ENCODE results near the gene LRRC36.

LRRC36 gene

GRCh38 chr16:67415872-67416793, 89.5 kb downstream of the LRRC36 start, which contains the start of gene ZDHHC1:
TSS of gene ZDHHC1 (minus strand) at chr16:67416477. CDS start at chr16:67407775, 8,702 bp downstream.
- H4K91ac ChIP-seq (ENCODE audit: low read depth, low read length): peak within 1 kb of the TSS; percentile 94
- H4K12ac ChIP-seq (ENCODE audit: low read depth, low read length): peak within 1 kb of the TSS; percentile 95
- H3K27me3 ChIP-seq (ENCODE audit: insufficient read depth, low read length): no peaks in the 10 kb centered on the region
- H2BK5ac ChIP-seq (ENCODE audit: low read depth, low read length, poor library complexity): peak within 1 kb of the TSS; percentile 54
- peaks cover 4% of the 10 kb centered on the region for H3K79me2 ChIP-seq (ENCODE audit: control insufficient read depth, insufficient read depth, low read length, poor library complexity)
- peak in 1 of 2 donors; percentile 39 for DNase-seq
- no peak within 1 kb of the TSS for H2AK5ac ChIP-seq (ENCODE audit: low read length)
- H3K4ac ChIP-seq (ENCODE audit: low read depth, low read length): peak within 1 kb of the TSS; percentile 47
- H3K9ac ChIP-seq (ENCODE audit: low read length): peak within 1 kb of the TSS; percentile 64
- peak within 1 kb of the TSS; percentile 98 for H4K8ac ChIP-seq (ENCODE audit: low read depth, low read length)
- H2BK120ac ChIP-seq (ENCODE audit: insufficient read depth, low read length, poor library complexity): peak within 1 kb of the TSS; percentile 97
- WGBS (ENCODE audit: extremely low coverage, insufficient coverage, insufficient read length): no CpG with 5 or more reads among the region's 73 CpGs
- peak within 1 kb of the TSS; percentile 95 for H3K14ac ChIP-seq (ENCODE audit: low read length)
- H3K4me2 ChIP-seq (ENCODE audit: low read length): peak within 1 kb of the TSS; percentile 71
- peaks cover 12% of the 10 kb centered on the region for H3K79me1 ChIP-seq (ENCODE audit: low read length)
- H3K23ac ChIP-seq (ENCODE audit: low read length): no peak within 1 kb of the TSS
- peak within 1 kb of the TSS; percentile 93 for H2BK12ac ChIP-seq (ENCODE audit: low read length)
- H2AFZ ChIP-seq (ENCODE audit: insufficient read depth, low read length, poor library complexity): peak within 1 kb of the TSS; percentile 100
- H3K18ac ChIP-seq (ENCODE audit: low read length): peak within 1 kb of the TSS; percentile 94
- no peaks in the 10 kb centered on the region for H3K36me3 ChIP-seq (ENCODE audit: control insufficient read depth in 1 of 2, insufficient read depth in 2 of 2, low read length in 2 of 2)
- H3K4me1 ChIP-seq (ENCODE audit: control insufficient read depth in 1 of 2, insufficient read depth in 2 of 2, low read length in 2 of 2): peaks cover 10 to 12% of the 10 kb centered on the region in 2 experiments
- no peaks in the 10 kb centered on the region for H3K9me3 ChIP-seq (ENCODE audit: insufficient read depth, low read depth, low read length)
- peak within 1 kb of the TSS; percentile 69 for H3K4me3 ChIP-seq (ENCODE audit: low read depth, low read length)
- peak within 1 kb of the TSS; percentile 10 for H3K27ac ChIP-seq (ENCODE audit: low read depth, low read length)

GRCh38 chr16:67417333-67418061, 90.9 kb downstream of the LRRC36 start:
- Histone ChIP-seq H3K4me1 (ENCODE audit: control insufficient read depth in 1 of 2, insufficient read depth in 2 of 2, low read length in 2 of 2) (peaks cover 10 to 12% of the 10 kb centered on the region in 2 experiments), H3K4me3 (ENCODE audit: low read depth, low read length) (no peak overlapping the region), H2BK12ac (ENCODE audit: low read length) (no peak overlapping the region), H3K9ac (ENCODE audit: low read length) (no peak overlapping the region), H3K18ac (ENCODE audit: low read length) (no peak overlapping the region), H2BK5ac (ENCODE audit: low read depth, low read length, poor library complexity) (no peak overlapping the region), H3K4me2 (ENCODE audit: low read length) (no peak overlapping the region), H3K27ac (ENCODE audit: low read depth, low read length) (peak overlapping the region; percentile 10), H3K79me1 (ENCODE audit: low read length) (peaks cover 15% of the 10 kb centered on the region), H3K79me2 (ENCODE audit: control insufficient read depth, insufficient read depth, low read length, poor library complexity) (peaks cover 4% of the 10 kb centered on the region), H3K27me3 (ENCODE audit: insufficient read depth, low read length) (no peaks in the 10 kb centered on the region), H2AK5ac (ENCODE audit: low read length) (no peak overlapping the region), H3K23ac (ENCODE audit: low read length) (no peak overlapping the region), H4K8ac (ENCODE audit: low read depth, low read length) (peak overlapping the region; percentile 12), H3K36me3 (ENCODE audit: control insufficient read depth in 1 of 2, insufficient read depth in 2 of 2, low read length in 2 of 2) (no peaks in the 10 kb centered on the region), H4K12ac (ENCODE audit: low read depth, low read length) (no peak overlapping the region), H3K14ac (ENCODE audit: low read length) (no peak overlapping the region), H2AFZ (ENCODE audit: insufficient read depth, low read length, poor library complexity) (no peak overlapping the region), H3K9me3 (ENCODE audit: insufficient read depth, low read depth, low read length) (no peaks in the 10 kb centered on the region), H2BK120ac (ENCODE audit: insufficient read depth, low read length, poor library complexity) (peak overlapping the region; percentile 36), H3K4ac (ENCODE audit: low read depth, low read length) (no peak overlapping the region), H4K91ac (ENCODE audit: low read depth, low read length) (no peak overlapping the region)
- peak; percentile 63 to 94 for DNase-seq
- no CpG with 5 or more reads among the region's 2 CpGs for WGBS (ENCODE audit: extremely low coverage, insufficient coverage, insufficient read length)

- Histone ChIP-seq H3K4me3 (ENCODE audit: low read depth, low read length) (no peak overlapping the region), H2AFZ (ENCODE audit: insufficient read depth, low read length, poor library complexity) (no peak overlapping the region), H3K27me3 (ENCODE audit: insufficient read depth, low read length) (no peaks in the 10 kb centered on the region), H3K4me1 (ENCODE audit: control insufficient read depth in 1 of 2, insufficient read depth in 2 of 2, low read length in 2 of 2) (peaks cover 10 to 13% of the 10 kb centered on the region in 2 experiments), H2BK120ac (ENCODE audit: insufficient read depth, low read length, poor library complexity) (no peak overlapping the region), H3K4me2 (ENCODE audit: low read length) (no peak overlapping the region), H3K14ac (ENCODE audit: low read length) (no peak overlapping the region), H4K91ac (ENCODE audit: low read depth, low read length) (peak overlapping the region; percentile 6), H4K12ac (ENCODE audit: low read depth, low read length) (no peak overlapping the region), H3K9me3 (ENCODE audit: insufficient read depth, low read depth, low read length) (no peaks in the 10 kb centered on the region), H3K79me1 (ENCODE audit: low read length) (peaks cover 15% of the 10 kb centered on the region), H3K27ac (ENCODE audit: low read depth, low read length) (no peak overlapping the region), H3K23ac (ENCODE audit: low read length) (no peak overlapping the region), H2BK12ac (ENCODE audit: low read length) (no peak overlapping the region), H3K9ac (ENCODE audit: low read length) (no peak overlapping the region), H4K8ac (ENCODE audit: low read depth, low read length) (no peak overlapping the region), H3K36me3 (ENCODE audit: control insufficient read depth in 1 of 2, insufficient read depth in 2 of 2, low read length in 2 of 2) (no peaks in the 10 kb centered on the region), H2BK5ac (ENCODE audit: low read depth, low read length, poor library complexity) (no peak overlapping the region), H3K4ac (ENCODE audit: low read depth, low read length) (no peak overlapping the region), H2AK5ac (ENCODE audit: low read length) (no peak overlapping the region), H3K79me2 (ENCODE audit: control insufficient read depth, insufficient read depth, low read length, poor library complexity) (peaks cover 4% of the 10 kb centered on the region), H3K18ac (ENCODE audit: low read length) (no peak overlapping the region)
- DNase-seq: peak; percentile 24 to 86
- no CpG with 5 or more reads among the region's 3 CpGs for WGBS (ENCODE audit: extremely low coverage, insufficient coverage, insufficient read length)
Measured at GRCh38 chr16:67419502-67419901, 92.9 kb downstream of the LRRC36 start.

- no peak for DNase-seq
- H3K18ac ChIP-seq (ENCODE audit: low read length): no peak overlapping the region
- H3K4ac ChIP-seq (ENCODE audit: low read depth, low read length): no peak overlapping the region
- H3K27ac ChIP-seq (ENCODE audit: low read depth, low read length): no peak overlapping the region
- H4K8ac ChIP-seq (ENCODE audit: low read depth, low read length): no peak overlapping the region
- no peak overlapping the region for H4K12ac ChIP-seq (ENCODE audit: low read depth, low read length)
- H3K14ac ChIP-seq (ENCODE audit: low read length): no peak overlapping the region
- no peaks in the 10 kb centered on the region for H3K36me3 ChIP-seq (ENCODE audit: control insufficient read depth in 1 of 2, insufficient read depth in 2 of 2, low read length in 2 of 2)
- H4K91ac ChIP-seq (ENCODE audit: low read depth, low read length): no peak overlapping the region
- no peak overlapping the region for H3K23ac ChIP-seq (ENCODE audit: low read length)
- no peaks in the 10 kb centered on the region for H3K27me3 ChIP-seq (ENCODE audit: insufficient read depth, low read length)
- no peak overlapping the region for H2BK12ac ChIP-seq (ENCODE audit: low read length)
- peaks cover 10 to 16% of the 10 kb centered on the region in 2 experiments for H3K4me1 ChIP-seq (ENCODE audit: control insufficient read depth in 1 of 2, insufficient read depth in 2 of 2, low read length in 2 of 2)
- H3K4me3 ChIP-seq (ENCODE audit: low read depth, low read length): no peak overlapping the region
- peaks cover 15% of the 10 kb centered on the region for H3K79me1 ChIP-seq (ENCODE audit: low read length)
- peaks cover 4% of the 10 kb centered on the region for H3K79me2 ChIP-seq (ENCODE audit: control insufficient read depth, insufficient read depth, low read length, poor library complexity)
- no peak overlapping the region for H3K4me2 ChIP-seq (ENCODE audit: low read length)
- no peak overlapping the region for H2AFZ ChIP-seq (ENCODE audit: insufficient read depth, low read length, poor library complexity)
- no peak overlapping the region for H2AK5ac ChIP-seq (ENCODE audit: low read length)
- no peak overlapping the region for H2BK5ac ChIP-seq (ENCODE audit: low read depth, low read length, poor library complexity)
- no peaks in the 10 kb centered on the region for H3K9me3 ChIP-seq (ENCODE audit: insufficient read depth, low read depth, low read length)
- H2BK120ac ChIP-seq (ENCODE audit: insufficient read depth, low read length, poor library complexity): no peak overlapping the region
- no CpG with 5 or more reads among the region's 3 CpGs for WGBS (ENCODE audit: extremely low coverage, insufficient coverage, insufficient read length)
- H3K9ac ChIP-seq (ENCODE audit: low read length): no peak overlapping the region
Measured at GRCh38 chr16:67419931-67420330, 93.3 kb downstream of the LRRC36 start.

Data from trophoblast cell (in vitro differentiated cells and primary cell).